Measurements from ENCODE around the gene MBOAT2.

DNA sequence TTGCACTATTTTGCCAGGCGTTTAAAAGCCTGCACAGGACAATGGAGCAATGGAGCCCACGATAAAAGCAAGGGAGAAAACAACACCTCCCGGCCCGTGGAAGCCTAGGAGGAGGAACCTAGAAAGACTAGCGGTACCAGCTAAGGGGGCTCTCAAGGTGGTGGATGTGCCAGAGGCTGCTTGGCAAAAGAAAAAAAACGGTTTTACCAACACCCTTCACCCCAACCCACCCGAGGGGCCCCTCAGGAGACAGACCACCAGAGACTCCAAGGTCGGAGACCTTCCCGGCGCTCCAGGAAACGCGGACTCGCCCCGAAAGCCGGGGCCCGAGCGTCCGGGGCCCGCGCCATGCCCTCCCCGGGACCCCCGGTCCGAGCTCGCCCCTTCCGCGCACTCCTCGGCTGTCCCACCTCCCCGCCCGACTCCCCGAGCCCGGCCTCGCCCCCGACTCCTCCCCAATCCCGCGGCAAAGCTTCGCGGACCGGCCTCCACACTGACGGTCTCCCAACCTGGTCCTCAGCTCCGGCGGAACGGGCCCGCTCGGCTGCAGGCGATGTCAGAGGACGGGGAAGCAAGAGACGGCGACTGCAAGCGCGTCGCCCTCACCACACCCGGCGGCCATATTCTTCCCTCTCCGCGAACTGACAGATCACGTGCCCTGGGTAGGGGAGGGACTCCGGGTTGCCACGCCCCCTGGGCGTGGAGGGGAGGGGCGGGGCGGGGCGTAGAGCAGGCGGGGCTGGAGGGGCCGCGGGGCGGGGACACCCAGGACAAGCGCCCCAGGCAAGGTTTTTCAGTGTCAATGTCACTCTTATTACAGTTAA lies 166.3 kb downstream of the MBOAT2 start, which contains the start of gene KIDINS220:
- TF ChIP-seq, protein P1, sequence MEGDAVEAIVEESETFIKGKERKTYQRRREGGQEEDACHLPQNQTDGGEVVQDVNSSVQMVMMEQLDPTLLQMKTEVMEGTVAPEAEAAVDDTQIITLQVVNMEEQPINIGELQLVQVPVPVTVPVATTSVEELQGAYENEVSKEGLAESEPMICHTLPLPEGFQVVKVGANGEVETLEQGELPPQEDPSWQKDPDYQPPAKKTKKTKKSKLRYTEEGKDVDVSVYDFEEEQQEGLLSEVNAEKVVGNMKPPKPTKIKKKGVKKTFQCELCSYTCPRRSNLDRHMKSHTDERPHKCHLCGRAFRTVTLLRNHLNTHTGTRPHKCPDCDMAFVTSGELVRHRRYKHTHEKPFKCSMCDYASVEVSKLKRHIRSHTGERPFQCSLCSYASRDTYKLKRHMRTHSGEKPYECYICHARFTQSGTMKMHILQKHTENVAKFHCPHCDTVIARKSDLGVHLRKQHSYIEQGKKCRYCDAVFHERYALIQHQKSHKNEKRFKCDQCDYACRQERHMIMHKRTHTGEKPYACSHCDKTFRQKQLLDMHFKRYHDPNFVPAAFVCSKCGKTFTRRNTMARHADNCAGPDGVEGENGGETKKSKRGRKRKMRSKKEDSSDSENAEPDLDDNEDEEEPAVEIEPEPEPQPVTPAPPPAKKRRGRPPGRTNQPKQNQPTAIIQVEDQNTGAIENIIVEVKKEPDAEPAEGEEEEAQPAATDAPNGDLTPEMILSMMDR (IDR thresholded peaks at IDR 0.05; ENCODE audit: insufficient read depth, low read length, poor library complexity, severe bottlenecking): no peak
- no peak for TF ChIP-seq EZH2phosphoT487 (conservative IDR thresholded peaks at IDR 0.05; ENCODE audit: low read length)

Data from SU-DHL-6 (cell line).